HepG2 (cell line): ENCODE results near the gene GHRH. TPM values are rescaled to one million over a fixed set of nuclear protein-coding genes. Genes with fewer than 3 reads are reported as not detected.

Experiments
- AFF4 ChIP-seq: sonication (generic); formaldehyde crosslinking; IDR thresholded peaks from 2 replicates; pipeline ENCODE4 v1.4.0; 2020; ENCODE audit warnings: missing genetic modification reagents
- DMTF1 ChIP-seq: sonication (generic); formaldehyde crosslinking; IDR thresholded peaks from 2 replicates; pipeline ENCODE4 v1.4.0; 2020; ENCODE audit warnings: mild to moderate bottlenecking, missing genetic modification reagents
- E2F2 ChIP-seq: sonication (generic); formaldehyde crosslinking; IDR thresholded peaks from 2 replicates; pipeline ENCODE4 v1.4.0; 2020; ENCODE audit warnings: missing genetic modification reagents, borderline replicate concordance
- JDP2 ChIP-seq: sonication (generic); formaldehyde crosslinking; IDR thresholded peaks from 2 replicates; pipeline ENCODE4 v1.8.1; 2022; ENCODE audit warnings: missing genetic modification reagents, borderline replicate concordance
- KDM3A ChIP-seq: IDR thresholded peaks from 2 replicates; pipeline ENCODE4 v1.6.1; 2018; ENCODE audit warnings: low read depth, missing compliant biosample characterization
- KLF16 ChIP-seq, 2 experiments: sonication (generic) in 1 of 2; formaldehyde crosslinking in 1 of 2; IDR thresholded peaks; 2 replicates each; pipeline versions ENCODE4 v1.6.1 to v1.8.0; 2016 to 2023; ENCODE audit warnings: missing genetic modification reagents in 2 of 2, missing compliant biosample characterization in 1 of 2
- MAZ ChIP-seq, 2 experiments: sonication (generic) in 1 of 2; formaldehyde crosslinking in 1 of 2; IDR thresholded peaks; 2 replicates each; pipeline versions ENCODE4 v1.5.0 to v1.6.1; 2012 to 2020; ENCODE audit warnings: low read depth in 2 of 2, mild to moderate bottlenecking in 2 of 2, borderline replicate concordance in 1 of 2, improper control_type of control experiment in 1 of 2, low read length in 1 of 2, missing genetic modification reagents in 1 of 2, moderate library complexity in 1 of 2
- MYC ChIP-seq: sonication (generic); formaldehyde crosslinking; IDR thresholded peaks from 2 replicates; pipeline ENCODE4 v1.9.0; 2021; ENCODE audit warnings: missing genetic modification reagents, borderline replicate concordance
- PAWR ChIP-seq: sonication (generic); formaldehyde crosslinking; IDR thresholded peaks from 2 replicates; pipeline ENCODE4 v1.4.0; 2020; ENCODE audit warnings: missing genetic modification reagents, mild to moderate bottlenecking, borderline replicate concordance
- SAP130 ChIP-seq: IDR thresholded peaks from 2 replicates; pipeline ENCODE4 v1.6.1; 2016; ENCODE audit warnings: low read depth
- SSRP1 ChIP-seq: IDR thresholded peaks from 2 replicates; pipeline ENCODE4 v1.6.1; 2016; ENCODE audit warnings: control low read depth
- TEAD2 ChIP-seq: sonication (generic); formaldehyde crosslinking; IDR thresholded peaks from 2 replicates; pipeline ENCODE4 v1.9.0; 2021; ENCODE audit warnings: missing genetic modification reagents
- ZNF230 ChIP-seq: sonication (generic); formaldehyde crosslinking; IDR thresholded peaks from 2 replicates; pipeline ENCODE4 v1.4.0; 2020; ENCODE audit warnings: mild to moderate bottlenecking, missing genetic modification reagents
- ZNF629 ChIP-seq: sonication (generic); formaldehyde crosslinking; conservative IDR thresholded peaks from 2 replicates; pipeline ENCODE4 v1.5.0; 2020; ENCODE audit warnings: missing genetic modification reagents
- ZNF644 ChIP-seq: IDR thresholded peaks from 2 replicates; pipeline ENCODE4 v1.6.1; 2016; ENCODE audit warnings: low read depth
- polyA plus RNA-seq, 8 experiments: library from polyadenylated mRNA; depleted of rRNA in 3 of 8; stranded (reverse) in 7 of 8; unstranded in 1 of 8; fragments of >200 nt; fragmentation: Illumina TruSeq in 4 of 8; extraction: Trizol in 4 of 8; gene quantifications; 2 replicates each; pipeline versions ENCODE4 v1.2.1 to v1.2.3, GENCODE V29; 2011 to 2016; ENCODE audit warnings: low read depth in 4 of 8, missing spikeins in 1 of 8, mixed read lengths in 1 of 8; ENCODE audit not compliant: insufficient read depth in 1 of 8
- total RNA-seq, 5 experiments: library from RNA; depleted of rRNA; stranded (reverse); fragments of >200 nt; fragmentation: Illumina TruSeq; extraction: Trizol; gene quantifications; 2 replicates each; pipeline ENCODE4 v1.2.3, GENCODE V29; 2016; ENCODE audit warnings: low read depth in 1 of 5
- TF ChIP-seq, protein P1 (sequence below): sonication (generic); formaldehyde crosslinking; conservative IDR thresholded peaks from 2 replicates; pipeline ENCODE4 v1.8.1; 2023; ENCODE audit warnings: missing genetic modification reagents
- TF ChIP-seq, protein P2 (sequence below): fragments of 450-650 bp; IDR thresholded peaks from 2 replicates; pipeline ENCODE4 v1.6.1; 2017; ENCODE audit warnings: mild to moderate bottlenecking

GHRH gene
- total and polyA plus RNA-seq, 2 of the 13 experiments (the other 11 are each of a cell fraction or from before 2014, with no cell fraction given): not detected

DNA sequence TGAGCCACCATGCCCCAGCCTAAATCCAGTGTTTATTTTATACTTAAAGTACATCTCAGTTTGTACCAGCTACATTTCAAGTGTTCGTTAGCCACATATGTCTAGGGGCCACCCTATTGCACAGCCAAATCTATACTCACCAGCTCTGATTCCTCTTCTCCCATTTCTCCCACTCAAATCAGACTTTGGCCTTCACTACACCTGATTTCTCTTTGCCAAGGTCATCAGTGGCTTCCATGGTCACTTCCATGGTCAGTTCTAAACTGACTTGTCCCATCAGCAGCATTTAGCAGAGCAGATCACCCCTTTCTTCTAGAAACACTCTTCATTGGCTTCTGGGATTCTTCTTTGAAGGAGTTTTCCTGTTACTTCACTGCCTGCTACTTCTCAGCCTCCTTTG is 14.1 kb downstream of the GHRH start (continued):
- TF ChIP-seq ZNF644 (CRISPR knock-in tag) (0 out of 2 replicates have a peak, but pooled peaks have one; percentile 23), KDM3A (CRISPR knock-in tag) (no peak), AFF4 (no peak), KLF16 (CRISPR knock-in tag; IDR thresholded peaks at IDR 0.05) (no peak), TEAD2 (CRISPR knock-in tag) (no peak), ZNF629 (CRISPR knock-in tag) (peak; percentile 60), ZNF230 (CRISPR knock-in tag) (no peak), JDP2 (CRISPR knock-in tag) (no peak), MYC (CRISPR knock-in tag) (no peak), DMTF1 (no peak), MAZ (IDR thresholded peaks at IDR 0.05; ENCODE audit: borderline replicate concordance, low read depth, low read length) (no peak), MAZ (CRISPR knock-in tag; IDR thresholded peaks at IDR 0.05; ENCODE audit: low read depth) (no peak), E2F2 (CRISPR knock-in tag) (no peak), PAWR (CRISPR knock-in tag) (no peak), SAP130 (CRISPR knock-in tag) (no peak), SSRP1 (CRISPR knock-in tag) (no peak)
- TF ChIP-seq, protein P1, sequence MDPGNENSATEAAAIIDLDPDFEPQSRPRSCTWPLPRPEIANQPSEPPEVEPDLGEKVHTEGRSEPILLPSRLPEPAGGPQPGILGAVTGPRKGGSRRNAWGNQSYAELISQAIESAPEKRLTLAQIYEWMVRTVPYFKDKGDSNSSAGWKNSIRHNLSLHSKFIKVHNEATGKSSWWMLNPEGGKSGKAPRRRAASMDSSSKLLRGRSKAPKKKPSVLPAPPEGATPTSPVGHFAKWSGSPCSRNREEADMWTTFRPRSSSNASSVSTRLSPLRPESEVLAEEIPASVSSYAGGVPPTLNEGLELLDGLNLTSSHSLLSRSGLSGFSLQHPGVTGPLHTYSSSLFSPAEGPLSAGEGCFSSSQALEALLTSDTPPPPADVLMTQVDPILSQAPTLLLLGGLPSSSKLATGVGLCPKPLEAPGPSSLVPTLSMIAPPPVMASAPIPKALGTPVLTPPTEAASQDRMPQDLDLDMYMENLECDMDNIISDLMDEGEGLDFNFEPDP: no peak
- TF ChIP-seq, protein P2, sequence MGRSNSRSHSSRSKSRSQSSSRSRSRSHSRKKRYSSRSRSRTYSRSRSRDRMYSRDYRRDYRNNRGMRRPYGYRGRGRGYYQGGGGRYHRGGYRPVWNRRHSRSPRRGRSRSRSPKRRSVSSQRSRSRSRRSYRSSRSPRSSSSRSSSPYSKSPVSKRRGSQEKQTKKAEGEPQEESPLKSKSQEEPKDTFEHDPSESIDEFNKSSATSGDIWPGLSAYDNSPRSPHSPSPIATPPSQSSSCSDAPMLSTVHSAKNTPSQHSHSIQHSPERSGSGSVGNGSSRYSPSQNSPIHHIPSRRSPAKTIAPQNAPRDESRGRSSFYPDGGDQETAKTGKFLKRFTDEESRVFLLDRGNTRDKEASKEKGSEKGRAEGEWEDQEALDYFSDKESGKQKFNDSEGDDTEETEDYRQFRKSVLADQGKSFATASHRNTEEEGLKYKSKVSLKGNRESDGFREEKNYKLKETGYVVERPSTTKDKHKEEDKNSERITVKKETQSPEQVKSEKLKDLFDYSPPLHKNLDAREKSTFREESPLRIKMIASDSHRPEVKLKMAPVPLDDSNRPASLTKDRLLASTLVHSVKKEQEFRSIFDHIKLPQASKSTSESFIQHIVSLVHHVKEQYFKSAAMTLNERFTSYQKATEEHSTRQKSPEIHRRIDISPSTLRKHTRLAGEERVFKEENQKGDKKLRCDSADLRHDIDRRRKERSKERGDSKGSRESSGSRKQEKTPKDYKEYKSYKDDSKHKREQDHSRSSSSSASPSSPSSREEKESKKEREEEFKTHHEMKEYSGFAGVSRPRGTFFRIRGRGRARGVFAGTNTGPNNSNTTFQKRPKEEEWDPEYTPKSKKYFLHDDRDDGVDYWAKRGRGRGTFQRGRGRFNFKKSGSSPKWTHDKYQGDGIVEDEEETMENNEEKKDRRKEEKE: no peak
